NCI-H1694 treated with DMSO at 0.1 percent for 48 hours (cell line): ENCODE data around the gene MTMR3.
"Not testable (repeated sequence)": the region's sequence is repeated elsewhere in the genome, so short reads cannot be mapped to it uniquely, and the experiment has no call there.

Experiments
- DNase-seq: peaks from one replicate; lab custom pipeline; 2025; lab: John Stamatoyannopoulos, UW

MTMR3 gene

DNA sequence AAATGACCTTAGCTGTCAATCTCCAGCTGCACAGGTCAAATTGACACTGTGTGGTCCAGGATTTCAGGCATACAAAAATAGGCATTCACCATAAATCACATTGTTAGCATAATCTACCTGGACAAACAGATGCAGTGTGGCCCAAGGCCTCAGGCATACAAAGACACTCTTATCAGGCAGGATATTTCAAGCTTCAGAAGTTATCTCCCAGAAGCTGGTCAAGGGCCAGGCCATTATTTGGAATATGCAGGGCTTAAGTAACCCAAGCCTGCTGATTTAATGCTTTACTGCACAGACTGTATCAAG lies 171.7 kb downstream of the MTMR3 start:
- no peak for DNase-seq

DNA sequence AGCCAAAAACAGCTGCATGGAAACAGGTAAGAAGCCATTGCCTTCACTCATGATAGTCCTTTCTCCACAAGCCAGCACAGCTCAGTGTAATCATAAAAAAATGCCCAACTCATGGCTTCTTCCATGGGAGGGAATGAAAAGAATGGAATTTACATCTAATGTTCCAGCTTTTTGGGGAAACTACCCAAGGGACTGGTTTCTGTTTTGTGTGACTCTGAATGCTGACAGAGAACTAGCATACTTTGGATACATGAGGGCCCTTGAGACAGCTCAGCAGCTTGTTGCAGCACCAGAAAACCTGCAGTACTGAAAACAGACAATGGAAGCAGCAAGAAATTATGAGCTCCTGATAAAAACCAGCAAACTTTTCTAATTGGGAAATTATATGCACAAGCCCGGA lies 173.0 kb downstream of the MTMR3 start:
- DNase-seq, result no peak

GRCh38 chr22:30057375-30057774 lies 174.4 kb downstream of the MTMR3 start:
- DNase-seq, result no peak

GRCh38 chr22:30059346-30060020 lies 176.5 kb downstream of the MTMR3 start:
- DNase-seq, result not testable (repeated sequence)

DNA sequence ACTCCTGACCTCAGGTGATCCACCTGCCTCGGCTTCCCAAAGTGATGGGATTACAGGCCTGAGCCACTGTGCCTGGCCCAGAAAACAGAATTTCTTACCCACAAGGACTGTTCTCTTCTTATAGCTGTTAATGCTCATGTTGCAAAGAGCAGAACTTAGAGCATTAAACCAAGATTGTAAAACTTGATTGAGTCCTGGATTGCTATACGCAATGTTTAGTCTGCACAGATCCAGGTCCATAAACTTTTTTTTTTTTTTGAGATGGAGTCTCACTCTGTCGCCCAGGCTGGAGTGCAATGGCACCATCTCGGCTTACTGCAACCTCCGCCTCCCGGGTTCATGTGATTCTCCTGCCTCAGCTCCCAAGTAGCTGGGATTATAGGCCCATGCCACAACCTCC lies 178.1 kb downstream of the MTMR3 start:
- DNase-seq, result not testable (repeated sequence)

DNA sequence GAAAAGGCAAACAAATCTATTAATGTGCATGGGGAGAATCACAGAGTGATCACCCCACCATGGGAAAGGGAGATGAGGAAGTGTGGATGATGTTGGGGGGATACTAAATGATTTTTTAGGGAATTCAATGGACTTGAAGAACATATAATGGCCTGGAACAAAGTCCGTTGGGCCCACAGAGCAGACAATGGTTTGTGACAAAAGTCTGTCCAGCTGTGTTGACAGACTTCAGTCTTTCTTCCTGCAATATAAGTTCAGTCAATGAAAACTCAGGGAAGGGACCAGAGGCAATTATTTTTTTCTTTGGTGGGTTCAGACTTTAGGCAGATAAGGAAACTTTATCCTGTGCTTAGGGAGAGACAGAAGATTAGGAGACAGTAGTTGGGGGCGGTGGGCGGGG lies 179.3 kb downstream of the MTMR3 start:
- DNase-seq, result no peak

GRCh38 chr22:30062950-30063349 lies 180.0 kb downstream of the MTMR3 start:
- no peak for DNase-seq

- no peak for DNase-seq
These were observed 181.2 kb downstream of the MTMR3 start for GRCh38 chr22:30064172-30064571.

DNA sequence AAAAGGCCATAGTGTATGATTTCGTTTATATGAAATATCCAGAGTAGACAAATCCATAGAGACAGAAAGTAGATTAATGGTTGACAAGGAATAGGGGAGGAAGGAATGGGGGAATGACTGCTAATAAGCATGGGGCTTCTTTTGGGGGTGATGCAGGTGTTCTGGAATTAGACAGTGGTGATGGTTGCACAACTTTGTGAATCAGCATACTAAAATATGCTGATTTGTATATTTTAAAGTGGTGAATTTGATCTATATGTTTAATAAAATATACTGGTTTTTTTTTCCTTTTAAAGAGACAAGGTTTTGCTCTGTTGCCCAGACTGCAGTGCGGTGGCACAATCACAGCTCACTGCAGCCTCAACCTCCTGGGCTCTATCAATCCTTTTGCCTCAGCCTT lies 190.8 kb downstream of the MTMR3 start:
- no peak for DNase-seq

DNA sequence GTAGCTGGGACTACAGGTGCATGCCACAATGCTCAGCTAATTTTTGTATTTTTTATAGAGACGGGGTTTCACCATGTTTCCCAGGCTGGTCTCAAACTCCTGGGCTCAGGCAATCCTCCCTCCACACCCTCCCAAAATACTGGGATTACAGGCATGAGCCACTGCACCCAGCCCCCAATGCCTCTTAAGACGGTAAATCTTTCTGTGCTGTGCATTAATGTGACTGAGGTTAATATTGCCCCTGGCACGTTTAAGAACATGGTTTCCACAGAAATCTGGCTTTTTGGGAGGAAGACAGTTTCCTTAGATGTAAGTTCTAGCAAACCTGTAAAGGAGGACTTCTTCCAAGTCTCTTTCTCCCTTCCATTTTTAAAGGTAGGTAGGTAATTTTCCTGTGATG lies 191.2 kb downstream of the MTMR3 start:
- no peak for DNase-seq

DNA sequence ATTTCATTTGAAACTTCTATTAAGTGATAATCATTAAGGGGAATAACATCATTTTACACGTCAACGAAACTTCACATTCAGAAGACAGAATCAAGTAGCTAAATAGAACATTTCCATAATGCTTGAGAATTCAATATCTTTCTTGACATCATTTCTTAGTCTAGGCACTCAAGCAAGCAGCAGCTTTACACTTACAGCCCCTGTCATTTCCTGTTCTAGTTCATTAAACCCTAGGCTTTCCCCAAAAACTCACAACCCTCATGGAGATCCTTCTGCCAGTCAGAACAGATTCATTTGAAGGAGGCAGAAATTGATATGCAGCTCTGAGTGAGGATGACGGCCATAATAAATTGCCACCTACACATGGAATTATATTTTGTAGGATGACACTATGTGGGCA lies 192.0 kb downstream of the MTMR3 start:
- DNase-seq, result no peak

GRCh38 chr22:30077279-30077880 lies 194.4 kb downstream of the MTMR3 start:
- no peak for DNase-seq

GRCh38 chr22:30078320-30079311 lies 195.6 kb downstream of the MTMR3 start:
- DNase-seq, result no peak

DNA sequence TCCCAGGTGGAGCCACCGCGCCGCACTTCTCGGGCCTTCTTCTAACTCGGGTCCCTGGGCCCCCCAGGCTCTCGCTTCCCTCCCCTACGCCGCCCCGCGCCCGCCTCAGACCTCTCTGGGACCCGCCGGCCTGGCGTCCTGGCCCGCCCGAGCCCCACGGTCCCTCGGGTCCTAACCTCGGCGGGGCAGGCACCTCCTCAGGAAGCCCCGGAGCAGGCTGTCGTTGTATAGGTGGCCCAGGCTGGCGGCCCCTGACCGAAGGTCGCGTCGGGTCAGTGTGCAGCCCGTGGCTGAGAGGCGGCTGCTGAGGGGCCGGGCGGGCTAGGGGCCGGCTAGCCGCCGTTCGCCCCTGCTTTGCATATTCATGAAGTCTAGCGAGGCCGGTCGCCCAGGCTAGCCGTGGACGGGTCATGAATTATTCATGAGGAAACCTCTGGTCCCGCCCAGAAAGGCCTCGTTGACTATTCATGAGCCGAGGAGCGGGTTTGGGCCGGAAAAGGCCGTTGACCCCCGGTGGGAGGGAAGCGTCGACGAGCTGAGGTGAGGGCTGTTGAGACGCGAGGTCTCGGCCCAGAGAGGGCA lies 197.1 kb downstream of the MTMR3 start, which contains the start of gene HORMAD2:
HORMAD2 (plus strand) TSS at position 513 of the 582 bp plus-strand sequence. CDS start 13,489 bp downstream, outside the sequence.
- no peak for DNase-seq
